Nephron (organoid): ENCODE measurements around the gene AJAP1.

Experiments
- H3K27ac Mint-ChIP-seq, 3 experiments: 2 replicates each; pipeline ENCODE4 v1.8.0; 2020; ENCODE audit warnings: mixed read lengths in 3 of 3, mild to moderate bottlenecking in 2 of 3, moderate library complexity in 1 of 3
- H3K27me3 Mint-ChIP-seq: 2 replicates; pipeline ENCODE4 v1.8.0; 2021; ENCODE audit warnings: low read depth, mild to moderate bottlenecking, moderate library complexity, mixed read lengths
- H3K36me3 Mint-ChIP-seq: 2 replicates; pipeline ENCODE4 v1.8.0; 2020; ENCODE audit warnings: low read depth, mixed read lengths
- H3K4me1 Mint-ChIP-seq: 2 replicates; pipeline ENCODE4 v1.8.0; 2020; ENCODE audit warnings: mixed read lengths
- H3K4me3 Mint-ChIP-seq, 3 experiments: 2 replicates each; pipeline ENCODE4 v1.8.0; 2020; ENCODE audit warnings: mild to moderate bottlenecking in 3 of 3, mixed read lengths in 3 of 3, moderate library complexity in 2 of 3
- H3K9me3 Mint-ChIP-seq: 2 replicates; pipeline ENCODE4 v1.8.0; 2020; ENCODE audit warnings: mixed read lengths
- TF ChIP-seq, protein P1 (sequence below), 3 experiments: fragments of 200-600 bp; sonication (generic); IDR thresholded peaks; one replicate each; pipeline ENCODE4 v1.5.0; 2021; ENCODE audit warnings: antibody characterized with exemption in 3 of 3; ENCODE audit not compliant: unreplicated experiment in 3 of 3

The AJAP1 gene

DNA sequence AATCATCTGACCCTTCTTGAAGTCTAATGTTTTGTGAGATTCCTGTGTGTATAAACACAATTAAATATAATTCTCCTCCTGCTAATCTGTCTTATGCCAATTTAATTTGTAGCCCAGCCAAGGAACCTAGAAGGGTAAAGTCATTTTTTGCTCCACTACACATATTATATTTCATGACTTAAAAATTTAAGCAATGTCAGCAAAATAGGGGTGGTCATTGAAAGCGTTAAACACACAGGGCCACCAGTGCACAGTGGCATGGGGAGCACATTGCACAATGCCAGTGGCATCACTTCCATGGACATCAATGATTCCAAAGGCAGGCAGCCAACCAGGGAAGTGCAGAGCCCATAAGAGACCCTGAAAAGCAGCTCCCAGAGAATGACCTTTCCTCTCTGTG is 166.1 kb downstream of the AJAP1 start:
- Mint-ChIP-seq H3K9me3 (peaks cover 29% of the 10 kb centered on the region), H3K36me3 (no peaks in the 10 kb centered on the region), H3K27ac (no peak overlapping the region), H3K4me1 (no peaks in the 10 kb centered on the region), H3K4me3 (no peak overlapping the region), H3K27me3 (peaks cover 8% of the 10 kb centered on the region)
- TF ChIP-seq, protein P1, sequence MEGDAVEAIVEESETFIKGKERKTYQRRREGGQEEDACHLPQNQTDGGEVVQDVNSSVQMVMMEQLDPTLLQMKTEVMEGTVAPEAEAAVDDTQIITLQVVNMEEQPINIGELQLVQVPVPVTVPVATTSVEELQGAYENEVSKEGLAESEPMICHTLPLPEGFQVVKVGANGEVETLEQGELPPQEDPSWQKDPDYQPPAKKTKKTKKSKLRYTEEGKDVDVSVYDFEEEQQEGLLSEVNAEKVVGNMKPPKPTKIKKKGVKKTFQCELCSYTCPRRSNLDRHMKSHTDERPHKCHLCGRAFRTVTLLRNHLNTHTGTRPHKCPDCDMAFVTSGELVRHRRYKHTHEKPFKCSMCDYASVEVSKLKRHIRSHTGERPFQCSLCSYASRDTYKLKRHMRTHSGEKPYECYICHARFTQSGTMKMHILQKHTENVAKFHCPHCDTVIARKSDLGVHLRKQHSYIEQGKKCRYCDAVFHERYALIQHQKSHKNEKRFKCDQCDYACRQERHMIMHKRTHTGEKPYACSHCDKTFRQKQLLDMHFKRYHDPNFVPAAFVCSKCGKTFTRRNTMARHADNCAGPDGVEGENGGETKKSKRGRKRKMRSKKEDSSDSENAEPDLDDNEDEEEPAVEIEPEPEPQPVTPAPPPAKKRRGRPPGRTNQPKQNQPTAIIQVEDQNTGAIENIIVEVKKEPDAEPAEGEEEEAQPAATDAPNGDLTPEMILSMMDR (IDR thresholded peaks at IDR 0.05; ENCODE audit: unreplicated experiment in 3 of 3): no peak

DNA sequence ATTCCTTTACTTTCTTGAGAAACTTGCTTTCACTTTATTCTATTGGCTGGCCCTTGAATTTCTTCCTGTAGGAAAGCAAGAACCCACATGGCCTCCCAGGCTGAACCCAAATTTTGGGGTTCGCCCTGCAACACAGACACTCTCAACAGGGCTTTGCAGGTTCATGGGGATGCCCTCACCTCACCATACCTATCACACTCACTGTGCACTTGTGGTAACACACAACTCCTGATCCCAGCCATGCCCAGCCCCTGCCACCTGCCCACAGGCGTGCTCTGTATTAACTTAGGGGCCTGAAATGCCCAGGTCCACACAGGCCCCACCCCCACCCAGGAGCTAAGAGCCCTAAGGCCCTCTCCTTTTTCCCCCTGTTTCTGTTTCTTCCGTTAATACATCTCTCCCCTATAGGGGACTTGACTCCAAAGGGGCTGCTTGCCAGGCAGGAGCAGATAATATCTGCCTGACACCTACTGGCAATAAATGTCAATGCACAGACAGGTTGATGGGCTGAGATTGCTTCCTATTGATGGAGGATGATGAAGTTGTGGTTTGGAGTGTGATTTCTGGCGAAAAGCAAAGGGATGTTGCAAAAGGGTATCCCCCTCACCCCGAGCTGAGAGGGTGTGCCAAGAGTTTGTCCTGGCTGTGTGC is 171.5 kb downstream of the AJAP1 start:
- Mint-ChIP-seq H3K4me3 (no peak overlapping the region), H3K36me3 (no peaks in the 10 kb centered on the region), H3K9me3 (peaks cover 9% of the 10 kb centered on the region), H3K4me1 (no peaks in the 10 kb centered on the region), H3K27ac (no peak overlapping the region), H3K27me3 (peaks cover 30% of the 10 kb centered on the region)
- TF ChIP-seq, protein P1 (IDR thresholded peaks at IDR 0.05; ENCODE audit: unreplicated experiment in 3 of 3): peak; percentile 53 to 60 (median 54)

DNA sequence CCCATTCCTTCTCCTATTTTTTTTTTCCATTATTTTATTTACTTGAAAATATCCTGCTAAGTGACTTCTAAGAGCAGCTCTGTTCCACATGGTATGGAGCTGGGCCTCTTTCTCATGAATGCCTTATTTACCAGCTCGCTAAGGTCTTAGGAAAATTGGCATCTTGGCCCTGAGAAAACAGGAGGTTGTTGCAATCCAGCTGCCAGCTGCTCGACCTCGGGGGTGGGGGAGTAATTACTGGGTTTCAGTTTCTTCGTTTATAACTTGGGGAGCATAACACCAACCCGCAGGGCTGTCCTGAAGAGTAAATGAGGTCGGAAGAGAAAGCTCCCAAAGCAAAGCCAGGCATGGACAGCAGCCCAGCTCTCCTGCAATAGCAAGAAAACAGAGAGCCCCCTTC is 176.3 kb downstream of the AJAP1 start:
- Mint-ChIP-seq H3K4me1 (no peaks in the 10 kb centered on the region), H3K27ac (no peak overlapping the region), H3K36me3 (no peaks in the 10 kb centered on the region), H3K9me3 (no peaks in the 10 kb centered on the region), H3K4me3 (no peak overlapping the region), H3K27me3 (peaks cover 32% of the 10 kb centered on the region)
- TF ChIP-seq, protein P1 (IDR thresholded peaks at IDR 0.05; ENCODE audit: unreplicated experiment in 3 of 3): no peak

DNA sequence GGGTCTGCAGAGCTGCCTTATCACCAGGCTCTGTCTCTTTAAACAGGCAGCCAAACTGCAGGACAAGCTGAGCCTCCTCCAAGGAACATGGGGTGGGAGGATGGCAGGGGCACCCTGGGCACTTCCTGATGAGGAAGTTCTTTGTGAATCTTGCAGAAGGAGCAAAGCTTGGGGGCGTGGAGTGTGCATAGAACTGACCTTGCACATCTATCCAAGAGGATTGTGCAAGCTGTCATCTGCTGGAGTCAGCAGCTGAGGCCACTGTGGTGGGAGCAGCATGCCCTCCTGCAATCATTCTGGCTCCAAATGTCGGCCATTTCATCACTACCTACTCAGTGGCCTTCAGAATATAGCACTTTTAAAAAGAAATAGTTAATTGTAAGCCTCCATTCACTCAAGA is 182.2 kb downstream of the AJAP1 start:
- Mint-ChIP-seq H3K4me3 (no peak overlapping the region), H3K9me3 (peaks cover 7% of the 10 kb centered on the region), H3K27ac (no peak overlapping the region), H3K4me1 (peaks cover 17% of the 10 kb centered on the region), H3K27me3 (peaks cover 9% of the 10 kb centered on the region), H3K36me3 (no peaks in the 10 kb centered on the region)
- TF ChIP-seq, protein P1 (IDR thresholded peaks at IDR 0.05; ENCODE audit: unreplicated experiment in 3 of 3): no peak

DNA sequence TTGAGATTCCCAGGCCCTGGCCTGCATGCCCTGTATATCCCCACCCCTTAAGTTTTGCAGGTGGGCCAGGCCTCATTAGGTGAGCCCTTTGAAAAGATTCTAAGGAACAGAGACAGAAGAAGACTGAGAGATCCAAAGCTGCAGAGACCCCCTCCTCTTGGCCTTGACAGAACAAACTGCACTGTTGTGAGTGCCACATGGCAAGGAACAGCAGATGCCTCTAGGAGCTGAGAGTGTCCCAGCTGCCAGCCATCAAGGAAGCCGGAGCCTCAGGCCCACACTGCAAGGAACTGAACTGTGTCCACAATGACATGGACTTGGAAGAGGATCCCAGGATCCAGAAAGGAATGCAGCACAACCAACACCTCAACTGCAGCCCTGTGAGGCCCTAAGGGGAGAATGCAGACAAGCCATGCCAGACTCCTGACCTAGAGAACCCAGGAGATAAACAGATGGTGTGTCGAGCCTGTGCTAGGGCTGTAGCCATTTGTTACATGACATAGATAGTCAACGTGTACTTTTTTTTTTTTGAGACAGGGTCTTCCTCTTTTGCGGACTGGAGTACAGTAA is 182.7 kb downstream of the AJAP1 start:
- H3K4me3 Mint-ChIP-seq: no peak overlapping the region
- TF ChIP-seq, protein P1 (IDR thresholded peaks at IDR 0.05; ENCODE audit: unreplicated experiment in 3 of 3): no peak
- H3K4me1 Mint-ChIP-seq: peaks cover 17% of the 10 kb centered on the region
- H3K36me3 Mint-ChIP-seq: no peaks in the 10 kb centered on the region
- peaks cover 9% of the 10 kb centered on the region for H3K27me3 Mint-ChIP-seq
- H3K9me3 Mint-ChIP-seq: peaks cover 7% of the 10 kb centered on the region
- H3K27ac Mint-ChIP-seq: no peak overlapping the region

DNA sequence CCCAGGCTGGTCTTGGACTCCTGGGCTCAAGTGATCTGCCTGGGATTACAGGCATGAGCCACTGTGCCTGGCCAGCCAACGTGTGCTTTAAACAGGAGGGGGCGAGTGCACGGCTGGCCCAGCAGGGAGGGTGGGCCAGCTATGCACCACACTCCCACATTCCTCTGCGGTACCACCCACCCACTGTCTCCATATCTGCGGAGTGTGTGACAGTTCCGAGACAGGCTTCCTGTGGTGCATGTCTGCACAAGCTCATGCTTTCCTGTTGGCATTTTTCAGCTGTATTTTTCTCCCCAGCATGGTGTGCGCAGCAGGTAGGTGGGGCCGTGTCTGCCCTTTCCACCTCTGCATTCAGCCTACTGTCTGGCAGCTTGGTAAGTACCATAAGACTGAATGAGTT is 183.3 kb downstream of the AJAP1 start:
- H3K4me1 Mint-ChIP-seq: peaks cover 17% of the 10 kb centered on the region
- H3K27ac Mint-ChIP-seq: no peak overlapping the region
- H3K36me3 Mint-ChIP-seq: no peaks in the 10 kb centered on the region
- H3K9me3 Mint-ChIP-seq: peaks cover 7% of the 10 kb centered on the region
- TF ChIP-seq, protein P1 (IDR thresholded peaks at IDR 0.05; ENCODE audit: unreplicated experiment in 3 of 3): no peak
- H3K4me3 Mint-ChIP-seq: no peak overlapping the region
- peaks cover 9% of the 10 kb centered on the region for H3K27me3 Mint-ChIP-seq
